Measurements from ENCODE around the gene KLRB1.

Gene KLRB1

GRCh38 chr12:9607716-9608115 is at the start of gene KLRB1:
Gene KLRB1, minus strand, starts transcription at chr12:9607916. Its CDS starts 77 bp downstream, at chr12:9607839.
- no peak for DNase-seq

- peak; percentile 82 for DNase-seq
Measured at GRCh38 chr12:9651265-9651729, 43.6 kb upstream of the KLRB1 start.

GRCh38 chr12:9650151-9650576 is 42.4 kb upstream of the KLRB1 start:
- peak; percentile 39 for DNase-seq

- peak; percentile 54 for DNase-seq
Measured at GRCh38 chr12:9649532-9649940, 41.8 kb upstream of the KLRB1 start.

- DNase-seq: peak; percentile 53
Measured at GRCh38 chr12:9648701-9649531, 41.2 kb upstream of the KLRB1 start.

- peak; percentile 95 for DNase-seq
Measured at GRCh38 chr12:9647825-9648700, 40.3 kb upstream of the KLRB1 start.

GRCh38 chr12:9646794-9647781 is 39.4 kb upstream of the KLRB1 start:
- DNase-seq: no peak

GRCh38 chr12:9644985-9645551 is 37.4 kb upstream of the KLRB1 start:
- peak; percentile 42 for DNase-seq

- DNase-seq: no peak
Measured at GRCh38 chr12:9643266-9643660, 35.5 kb upstream of the KLRB1 start.

- DNase-seq: no peak
Measured at GRCh38 chr12:9642606-9643265, 35.0 kb upstream of the KLRB1 start.

- DNase-seq: no peak
Measured at GRCh38 chr12:9640024-9640423, 32.3 kb upstream of the KLRB1 start.

GRCh38 chr12:9636851-9637206 is 29.1 kb upstream of the KLRB1 start:
- no peak for DNase-seq

GRCh38 chr12:9636150-9636850 is 28.6 kb upstream of the KLRB1 start:
- DNase-seq: no peak

- DNase-seq: no peak
Measured at GRCh38 chr12:9634969-9635754, 27.4 kb upstream of the KLRB1 start.

- DNase-seq: peak; percentile 77
Measured at GRCh38 chr12:9634177-9634803, 26.6 kb upstream of the KLRB1 start.

GRCh38 chr12:9632766-9633165 is 25.1 kb upstream of the KLRB1 start:
- DNase-seq: no peak

GRCh38 chr12:9626821-9627220 is 19.1 kb upstream of the KLRB1 start:
- no peak for DNase-seq

GRCh38 chr12:9626291-9626690 is 18.6 kb upstream of the KLRB1 start:
- no peak for DNase-seq

GRCh38 chr12:9625019-9625418 is 17.3 kb upstream of the KLRB1 start:
- DNase-seq: no peak

All from activated CD4-positive, alpha-beta T cell treated with anti-CD3 and anti-CD28 coated beads, Interleukin-2, amount 50 U/mL, for 16 hours (primary cell).